PC-9 (cell line): ENCODE results near the gene GNG8. TPM values are rescaled to one million over a fixed set of nuclear protein-coding genes. Genes with fewer than 3 reads are reported as not detected.

ENCODE experiments used
- BruUV-seq: library from RNA; stranded (reverse); fragments of 400-500 nt; replicated peaks from 2 replicates; lab custom pipeline; 2021; lab: Mats Ljungman, UMichigan
- CTCF ChIA-PET: fragments of 300-600 bp; sonication (Branson Sonifier 250); formaldehyde crosslinking; loops from one replicate; lab custom pipeline; 2022; ENCODE audit warnings: antibody characterized with exemption; lab: Charles Lee
- POLR2A ChIA-PET: fragments of 300-600 bp; sonication (Branson Sonifier 250); formaldehyde crosslinking; loops from one replicate; lab custom pipeline; 2022; ENCODE audit warnings: antibody characterized with exemption; ENCODE audit not compliant: unreplicated experiment; lab: Charles Lee
- DNase-seq, 2 experiments: peaks; one replicate each; pipeline versions ENCODE4 v3.0.0 to v3.0.0-alpha.2; 2015 to 2022; ENCODE audit warnings: mixed read lengths in 1 of 2
- H2AFZ ChIP-seq: fragments of 200-600 bp; sonication (generic); 2 replicates; pipeline ENCODE4 v1.8.1; 2017; ENCODE audit warnings: antibody characterized with exemption
- H3F3A ChIP-seq: fragments of 200-600 bp; sonication (generic); 2 replicates; pipeline ENCODE4 v1.8.1; 2017; ENCODE audit warnings: antibody characterized with exemption, mild to moderate bottlenecking, low read depth; ENCODE audit not compliant: insufficient read depth
- H3K27ac ChIP-seq: fragments of 200-600 bp; sonication (generic); 2 replicates; pipeline ENCODE4 v1.6.1; 2016; ENCODE audit warnings: mixed run types
- H3K27me3 ChIP-seq: fragments of 200-600 bp; sonication (generic); 2 replicates; pipeline ENCODE4 v1.6.1; 2016; ENCODE audit warnings: low read depth, mixed run types; ENCODE audit not compliant: insufficient read depth
- H3K36me3 ChIP-seq: fragments of 200-600 bp; sonication (generic); 2 replicates; pipeline ENCODE4 v1.6.1; 2016; ENCODE audit warnings: low read depth, mixed run types
- H3K4me1 ChIP-seq: fragments of 200-600 bp; sonication (generic); replicated peaks from 2 replicates; pipeline ENCODE4 v1.6.1; 2016; ENCODE audit warnings: mixed run types; ENCODE audit not compliant: insufficient read depth
- H3K4me2 ChIP-seq: fragments of 200-600 bp; sonication (generic); 2 replicates; pipeline ENCODE4 v1.6.1; 2017; ENCODE audit warnings: mixed run types
- H3K4me3 ChIP-seq: fragments of 200-600 bp; sonication (generic); 2 replicates; pipeline ENCODE4 v1.6.1; 2016; ENCODE audit warnings: mixed run types
- H3K79me2 ChIP-seq: fragments of 200-600 bp; sonication (generic); 2 replicates; pipeline ENCODE4 v1.6.1; 2017; ENCODE audit warnings: low read depth, mixed run types
- H3K9me2 ChIP-seq: fragments of 200-600 bp; sonication (generic); 2 replicates; pipeline ENCODE4 v1.8.1; 2017; ENCODE audit warnings: mild to moderate bottlenecking; ENCODE audit not compliant: insufficient read depth
- H3K9me3 ChIP-seq: fragments of 200-600 bp; sonication (generic); 2 replicates; pipeline ENCODE4 v1.8.1; 2016; ENCODE audit warnings: low read depth; ENCODE audit not compliant: insufficient read depth
- H4K20me1 ChIP-seq: fragments of 200-600 bp; sonication (generic); 2 replicates; pipeline ENCODE4 v1.8.1; 2017; ENCODE audit not compliant: insufficient read depth
- EZH2 ChIP-seq: fragments of 200-600 bp; sonication (generic); IDR thresholded peaks from 2 replicates; pipeline ENCODE4 v1.8.0; 2017; ENCODE audit warnings: antibody characterized with exemption, low read depth
- intact Hi-C: fragments of 100-400 bp; cut with micrococcal nuclease; formaldehyde crosslinking; loops from one replicate; pipeline ENCODE4 v1.10.0; 2022; ENCODE audit not compliant: unreplicated experiment
- total RNA-seq: library from RNA; stranded (reverse); gene quantifications from 2 replicates; pipeline ENCODE4 v1.2.3, GENCODE V29; 2021
- TF ChIP-seq, protein P1 (sequence below): fragments of 200-600 bp; sonication (generic); conservative IDR thresholded peaks from 2 replicates; pipeline ENCODE4 v1.6.1; 2017; ENCODE audit warnings: mixed run types, antibody characterized with exemption, mild to moderate bottlenecking, moderate library complexity

Gene GNG8
- total RNA-seq, 1 experiment from 2014 or later = not detected

DNA sequence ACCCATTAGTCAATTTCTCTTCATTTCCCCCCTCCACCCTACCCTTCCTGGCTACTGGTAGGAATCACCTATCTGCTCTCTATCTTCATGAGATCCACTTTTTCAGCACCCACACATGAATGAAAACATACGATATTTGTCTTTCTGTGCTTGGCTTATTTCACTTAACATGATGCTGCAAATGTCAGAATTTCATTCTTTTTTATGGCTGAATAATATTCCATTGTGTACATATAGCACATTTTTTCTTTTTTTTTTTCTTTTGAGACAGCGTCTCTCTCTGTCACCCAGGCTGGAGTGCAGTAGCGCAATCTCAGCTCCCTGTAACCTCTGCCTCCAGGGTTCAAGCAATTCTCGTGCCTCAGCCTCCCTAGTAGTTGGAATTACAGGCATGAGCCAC, 44.7 kb downstream of the GNG8 start:
- H4K20me1 ChIP-seq = no peaks in the 10 kb centered on the region
- intact Hi-C loops = no loop called here
- H3K4me3 ChIP-seq = no peak overlapping the region
- no peaks in the 10 kb centered on the region for H3K4me1 ChIP-seq
- no peak for DNase-seq
- H3K79me2 ChIP-seq = no peaks in the 10 kb centered on the region
- H3K36me3 ChIP-seq = no peaks in the 10 kb centered on the region
- no TSS peak for BruUV-seq
- H3K9me2 ChIP-seq = no peaks in the 10 kb centered on the region
- H2AFZ ChIP-seq = no peak overlapping the region
- TF ChIP-seq, protein P1, sequence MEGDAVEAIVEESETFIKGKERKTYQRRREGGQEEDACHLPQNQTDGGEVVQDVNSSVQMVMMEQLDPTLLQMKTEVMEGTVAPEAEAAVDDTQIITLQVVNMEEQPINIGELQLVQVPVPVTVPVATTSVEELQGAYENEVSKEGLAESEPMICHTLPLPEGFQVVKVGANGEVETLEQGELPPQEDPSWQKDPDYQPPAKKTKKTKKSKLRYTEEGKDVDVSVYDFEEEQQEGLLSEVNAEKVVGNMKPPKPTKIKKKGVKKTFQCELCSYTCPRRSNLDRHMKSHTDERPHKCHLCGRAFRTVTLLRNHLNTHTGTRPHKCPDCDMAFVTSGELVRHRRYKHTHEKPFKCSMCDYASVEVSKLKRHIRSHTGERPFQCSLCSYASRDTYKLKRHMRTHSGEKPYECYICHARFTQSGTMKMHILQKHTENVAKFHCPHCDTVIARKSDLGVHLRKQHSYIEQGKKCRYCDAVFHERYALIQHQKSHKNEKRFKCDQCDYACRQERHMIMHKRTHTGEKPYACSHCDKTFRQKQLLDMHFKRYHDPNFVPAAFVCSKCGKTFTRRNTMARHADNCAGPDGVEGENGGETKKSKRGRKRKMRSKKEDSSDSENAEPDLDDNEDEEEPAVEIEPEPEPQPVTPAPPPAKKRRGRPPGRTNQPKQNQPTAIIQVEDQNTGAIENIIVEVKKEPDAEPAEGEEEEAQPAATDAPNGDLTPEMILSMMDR = no peak
- TF ChIP-seq EZH2 = no peak
- no peaks in the 10 kb centered on the region for H3K27me3 ChIP-seq
- H3K27ac ChIP-seq = no peak overlapping the region
- H3K9me3 ChIP-seq = no peaks in the 10 kb centered on the region
- ChIA-PET POLR2A (no interaction called here), CTCF (no interaction called here)
- no peak overlapping the region for H3K4me2 ChIP-seq
- no peaks in the 10 kb centered on the region for H3F3A ChIP-seq

DNA sequence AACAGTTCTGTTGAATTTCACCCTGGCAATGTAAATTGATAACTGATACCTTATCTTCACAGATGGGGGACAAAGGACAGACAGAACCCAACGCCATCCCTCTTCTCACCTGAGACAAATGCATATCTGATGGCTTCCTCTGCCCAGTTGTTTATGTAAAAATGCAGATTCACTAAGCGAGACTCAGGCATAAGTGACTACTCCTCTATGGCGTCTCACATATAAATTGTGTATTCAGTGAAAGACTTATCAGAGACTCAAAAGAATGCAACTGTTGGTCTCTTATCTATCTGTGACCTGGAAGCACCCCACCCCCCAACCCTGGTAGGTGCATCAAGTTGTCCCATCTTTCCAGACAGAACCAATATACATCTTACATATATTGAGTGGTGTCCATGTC, 48.1 kb downstream of the GNG8 start:
- ChIA-PET POLR2A (interaction anchor here (0.6 kb wide), 1 partner anchor 10 kb away, joined by 3 read pairs; no protein-coding TSS in a partner anchor), CTCF (interaction anchor here (0.6 kb wide), 1 partner anchor 10 kb away, joined by 5 read pairs; no protein-coding TSS in a partner anchor)
- Histone ChIP-seq H3K9me3 (no peaks in the 10 kb centered on the region), H3K4me2 (no peak overlapping the region), H3K9me2 (no peaks in the 10 kb centered on the region), H3F3A (no peaks in the 10 kb centered on the region), H2AFZ (no peak overlapping the region), H4K20me1 (no peaks in the 10 kb centered on the region), H3K27me3 (no peaks in the 10 kb centered on the region), H3K27ac (no peak overlapping the region), H3K36me3 (no peaks in the 10 kb centered on the region), H3K4me3 (no peak overlapping the region), H3K79me2 (no peaks in the 10 kb centered on the region), H3K4me1 (no peaks in the 10 kb centered on the region)
- no TSS peak for BruUV-seq
- no peak for DNase-seq
- intact Hi-C loops = no loop called here
- TF ChIP-seq, protein P1 = no peak

DNA sequence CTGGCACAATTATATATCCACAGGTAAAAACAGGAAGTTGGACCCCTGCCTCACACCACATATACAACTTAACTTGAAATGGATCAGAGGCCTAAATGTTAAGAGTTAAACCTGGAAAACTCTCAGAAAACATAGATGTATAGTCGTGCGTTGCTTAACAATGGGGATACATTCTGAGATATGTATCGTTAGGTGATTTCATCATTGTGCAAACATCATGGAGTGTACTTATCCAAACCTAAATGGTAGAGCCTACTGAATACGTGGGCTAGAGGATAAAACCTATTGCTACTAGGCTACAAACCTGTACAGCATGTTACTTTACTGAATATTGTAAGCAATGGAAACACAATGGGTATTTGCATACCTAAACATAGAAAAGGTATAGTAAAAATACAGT, 49.7 kb downstream of the GNG8 start:
- H4K20me1 ChIP-seq = no peaks in the 10 kb centered on the region
- TF ChIP-seq, protein P1 = no peak
- TF ChIP-seq EZH2 = no peak
- ChIA-PET CTCF (interaction anchor here (0.6 kb wide), 1 partner anchor 455 kb away, joined by 6 read pairs; no protein-coding TSS in a partner anchor), POLR2A (no interaction called here)
- DNase-seq = no peak
- no peak overlapping the region for H2AFZ ChIP-seq
- H3K4me1 ChIP-seq = no peaks in the 10 kb centered on the region
- no peaks in the 10 kb centered on the region for H3K36me3 ChIP-seq
- no peaks in the 10 kb centered on the region for H3K9me2 ChIP-seq
- no peak overlapping the region for H3K4me3 ChIP-seq
- BruUV-seq = no TSS peak
- H3K4me2 ChIP-seq = no peak overlapping the region
- intact Hi-C loops = no loop called here
- H3K9me3 ChIP-seq = no peaks in the 10 kb centered on the region
- no peaks in the 10 kb centered on the region for H3F3A ChIP-seq
- no peaks in the 10 kb centered on the region for H3K27me3 ChIP-seq
- no peaks in the 10 kb centered on the region for H3K79me2 ChIP-seq
- no peak overlapping the region for H3K27ac ChIP-seq
